IMR-90 (cell line): ENCODE results near the gene FMOD. TPM values are rescaled to one million over a fixed set of nuclear protein-coding genes. Genes with fewer than 3 reads are reported as not detected.

Experiments
- ATAC-seq: fragments of 200-7000 bp; cut with Tn5 transposase; 2 replicates; pipeline ENCODE4 v1.9.1; 2020; ENCODE audit warnings: low read depth, mild to moderate bottlenecking, moderate library complexity
- BruUV-seq: library from RNA; stranded (reverse); fragments of 400-500 nt; replicated peaks from 2 replicates; lab custom pipeline; 2021; lab: Mats Ljungman, UMichigan
- CTCF ChIA-PET: fragments of 300-600 bp; formaldehyde crosslinking; extraction: SDS; loops from one replicate; lab custom pipeline; 2021; ENCODE audit warnings: antibody characterized with exemption; lab: Yijun Ruan, JAX
- POLR2A ChIA-PET: fragments of 300-600 bp; sonication (Branson Sonifier 250); formaldehyde crosslinking; loops from one replicate; lab custom pipeline; 2022; ENCODE audit warnings: antibody characterized with exemption; ENCODE audit not compliant: unreplicated experiment; lab: Charles Lee
- DNase-seq: peaks from one replicate; pipeline ENCODE4 v3.0.0; 2013
- H2AFZ ChIP-seq: replicated peaks from 2 replicates; pipeline ENCODE3; 2013; ENCODE audit warnings: low read length, mild to moderate bottlenecking; ENCODE audit not compliant: poor library complexity
- H2AK5ac ChIP-seq: 2 replicates; pipeline ENCODE4 v1.6.1; 2013; ENCODE audit warnings: low read depth, low read length, inconsistent platforms
- H2AK9ac ChIP-seq: replicated peaks from 2 replicates; pipeline ENCODE3; 2013; ENCODE audit warnings: mild to moderate bottlenecking, low read depth, low read length, moderate library complexity; ENCODE audit not compliant: poor library complexity
- H2BK120ac ChIP-seq: 2 replicates; pipeline ENCODE4 v1.6.1; 2013; ENCODE audit warnings: low read depth, low read length, inconsistent platforms
- H2BK15ac ChIP-seq: 3 replicates; pipeline ENCODE4 v1.6.1; 2013; ENCODE audit warnings: low read depth, low read length, inconsistent platforms
- H2BK20ac ChIP-seq: 2 replicates; pipeline ENCODE4 v1.6.1; 2013; ENCODE audit warnings: low read depth, mild to moderate bottlenecking, inconsistent platforms, low read length, moderate library complexity
- H2BK5ac ChIP-seq: 2 replicates; pipeline ENCODE4 v1.6.1; 2013; ENCODE audit warnings: mild to moderate bottlenecking, low read depth, low read length, inconsistent platforms; ENCODE audit not compliant: poor library complexity, severe bottlenecking
- H3K14ac ChIP-seq: replicated peaks from 2 replicates; pipeline ENCODE4 v1.6.1; 2013; ENCODE audit warnings: low read depth, low read length, inconsistent platforms
- H3K18ac ChIP-seq: 2 replicates; pipeline ENCODE4 v1.6.1; 2013; ENCODE audit warnings: low read depth, low read length, control low read depth
- H3K23ac ChIP-seq: 2 replicates; pipeline ENCODE4 v1.6.1; 2013; ENCODE audit warnings: low read depth, low read length, inconsistent platforms
- H3K27ac ChIP-seq: 2 replicates; pipeline ENCODE4 v1.5.1; 2013; ENCODE audit warnings: mild to moderate bottlenecking, control low read depth, low read length; ENCODE audit not compliant: insufficient read depth
- H3K27me3 ChIP-seq: 2 replicates; pipeline ENCODE4 v1.6.1; 2013; ENCODE audit warnings: low read length; ENCODE audit not compliant: control insufficient read depth, insufficient read depth
- H3K36me3 ChIP-seq: 2 replicates; pipeline ENCODE4 v1.6.1; 2013; ENCODE audit warnings: low read length, mixed read lengths; ENCODE audit not compliant: control insufficient read depth, insufficient read depth
- H3K4ac ChIP-seq: 2 replicates; pipeline ENCODE4 v1.6.1; 2013; ENCODE audit warnings: low read depth, low read length, inconsistent platforms
- H3K4me1 ChIP-seq: 2 replicates; pipeline ENCODE4 v1.6.1; 2013; ENCODE audit warnings: low read length, mixed read lengths; ENCODE audit not compliant: control insufficient read depth, insufficient read depth
- H3K4me2 ChIP-seq: 2 replicates; pipeline ENCODE4 v1.6.1; 2013; ENCODE audit warnings: low read depth, mild to moderate bottlenecking, control low read depth, low read length, moderate library complexity
- H3K4me3 ChIP-seq: 2 replicates; pipeline ENCODE4 v1.5.1; 2013; ENCODE audit warnings: low read depth, mild to moderate bottlenecking, control low read depth, low read length, moderate library complexity; ENCODE audit not compliant: insufficient read depth
- H3K56ac ChIP-seq: 2 replicates; pipeline ENCODE4 v1.6.1; 2013; ENCODE audit warnings: low read length, inconsistent platforms; ENCODE audit not compliant: insufficient read depth; ENCODE audit errors: extremely low read depth
- H3K79me1 ChIP-seq, 2 experiments: 2 replicates each; pipeline ENCODE4 v1.6.1; 2013; ENCODE audit warnings: low read length in 2 of 2, inconsistent platforms in 1 of 2, low read depth in 1 of 2
- H3K9ac ChIP-seq: 2 replicates; pipeline ENCODE4 v1.6.1; 2013; ENCODE audit warnings: low read depth, low read length, control low read depth
- H3K9me1 ChIP-seq: 2 replicates; pipeline ENCODE4 v1.6.1; 2013; ENCODE audit warnings: low read length, inconsistent platforms; ENCODE audit not compliant: insufficient read depth
- H3K9me3 ChIP-seq: 2 replicates; pipeline ENCODE4 v1.6.1; 2013; ENCODE audit warnings: low read length; ENCODE audit not compliant: control insufficient read depth, insufficient read depth
- H4K20me1 ChIP-seq: 2 replicates; pipeline ENCODE4 v1.6.1; 2013; ENCODE audit warnings: low read length, inconsistent platforms; ENCODE audit not compliant: insufficient read depth
- H4K5ac ChIP-seq: 2 replicates; pipeline ENCODE4 v1.6.1; 2013; ENCODE audit warnings: mild to moderate bottlenecking, low read depth, low read length, control low read depth
- H4K8ac ChIP-seq, 2 experiments: 2 replicates each; pipeline ENCODE4 v1.6.1; 2013; ENCODE audit warnings: low read depth in 2 of 2, low read length in 2 of 2, control low read depth in 1 of 2, inconsistent platforms in 1 of 2
- H4K91ac ChIP-seq: 2 replicates; pipeline ENCODE4 v1.6.1; 2013; ENCODE audit warnings: low read depth, low read length, inconsistent platforms; ENCODE audit not compliant: insufficient read depth
- BHLHE40 ChIP-seq: fragments of 150-350 bp; IDR thresholded peaks from 2 replicates; pipeline ENCODE4 v1.6.1; 2016; ENCODE audit warnings: mild to moderate bottlenecking, low read depth, low read length
- CTCF ChIP-seq: conservative IDR thresholded peaks from 2 replicates; pipeline ENCODE4 v1.5.1; 2012; ENCODE audit warnings: mild to moderate bottlenecking, low read depth, low read length, improper control_type of control experiment
- ELK1 ChIP-seq: fragments of 150-350 bp; IDR thresholded peaks from 2 replicates; pipeline ENCODE4 v1.6.1; 2016; ENCODE audit warnings: low read depth, mild to moderate bottlenecking, low read length, moderate library complexity, borderline replicate concordance
- FOS ChIP-seq: fragments of 150-350 bp; IDR thresholded peaks from 2 replicates; pipeline ENCODE4 v1.6.1; 2016; ENCODE audit warnings: low read depth, low read length
- MAFK ChIP-seq: IDR thresholded peaks from 2 replicates; pipeline ENCODE4 v1.6.1; 2012; ENCODE audit warnings: low read depth, low read length, improper control_type of control experiment
- MAZ ChIP-seq: IDR thresholded peaks from 2 replicates; pipeline ENCODE4 v1.6.1; 2012; ENCODE audit warnings: low read depth, mild to moderate bottlenecking, low read length, improper control_type of control experiment, moderate library complexity, borderline replicate concordance
- MXI1 ChIP-seq: IDR thresholded peaks from 2 replicates; pipeline ENCODE4 v1.6.1; 2012; ENCODE audit warnings: low read depth, mild to moderate bottlenecking, low read length, moderate library complexity, borderline replicate concordance
- NFE2L2 ChIP-seq: fragments of 150-350 bp; IDR thresholded peaks from 2 replicates; pipeline ENCODE4 v1.6.1; 2016; ENCODE audit warnings: low read depth, mild to moderate bottlenecking, low read length
- POLR2A ChIP-seq: IDR thresholded peaks from 2 replicates; pipeline ENCODE4 v1.6.1; 2012; ENCODE audit warnings: mild to moderate bottlenecking, low read depth, low read length
- RAD21 ChIP-seq: IDR thresholded peaks from 2 replicates; pipeline ENCODE4 v1.6.1; 2012; ENCODE audit warnings: low read length, improper control_type of control experiment
- RCOR1 ChIP-seq: IDR thresholded peaks from 2 replicates; pipeline ENCODE4 v1.6.1; 2012; ENCODE audit warnings: mild to moderate bottlenecking, low read length, improper control_type of control experiment; ENCODE audit not compliant: insufficient replicate concordance
- RFX5 ChIP-seq: IDR thresholded peaks from 2 replicates; pipeline ENCODE4 v1.8.0; 2012; ENCODE audit warnings: low read depth, mild to moderate bottlenecking, low read length, moderate library complexity
- SMC3 ChIP-seq: fragments of 150-350 bp; IDR thresholded peaks from 2 replicates; pipeline ENCODE4 v1.6.1; 2016; ENCODE audit warnings: low read depth, mild to moderate bottlenecking, antibody characterized with exemption, low read length, moderate library complexity
- WGBS, 2 experiments: methylation state at CpG; one replicate each; pipeline versions ENCODE4 v1.1.5 to v1.1.7; 2013; ENCODE audit warnings: missing lambda C conversion rate in 2 of 2; ENCODE audit not compliant: insufficient read length in 1 of 2; ENCODE audit errors: extremely low coverage in 2 of 2; 5-methylcytosine and 5-hydroxymethylcytosine counted together
- dilution Hi-C: fragments of 300-500 bp; cut with HindIII; formaldehyde crosslinking; loops from one replicate; pipeline ENCODE4 v1.14.3; 2018; ENCODE audit warnings: low sequenced_read_pairs; ENCODE audit not compliant: unreplicated experiment
- in situ Hi-C: fragments of 300-500 bp; cut with MboI; formaldehyde crosslinking; loops from 3 replicates; pipeline ENCODE4 v1.14.3; 2019; ENCODE audit warnings: low sequenced_read_pairs, inconsistent platforms, mixed read lengths
- intact Hi-C: fragments of 100-400 bp; cut with micrococcal nuclease; formaldehyde crosslinking; loops from 2 replicates; pipeline ENCODE4 v1.10.0; 2022
- polyA plus RNA-seq, 3 experiments: library from polyadenylated mRNA; depleted of rRNA; stranded (reverse); fragments of >200 nt; gene quantifications; 2 replicates each; pipeline ENCODE4 v1.2.3, GENCODE V29; 2012; ENCODE audit warnings: low replicate concordance in 1 of 3
- total RNA-seq: library from RNA; depleted of rRNA; stranded (reverse); fragments of >200 nt; gene quantifications from 2 replicates; pipeline ENCODE4 v1.2.3, GENCODE V29; 2012
- TF ChIP-seq, protein P1 (sequence below): fragments of 150-350 bp; IDR thresholded peaks from 2 replicates; pipeline ENCODE4 v1.6.1; 2017; ENCODE audit warnings: mild to moderate bottlenecking, antibody characterized with exemption, low read length, low read depth

Gene FMOD
- total and polyA plus RNA-seq, 2 of the 4 experiments (the other 2 are of a cell fraction): 0.18 to 2.7 TPM

DNA sequence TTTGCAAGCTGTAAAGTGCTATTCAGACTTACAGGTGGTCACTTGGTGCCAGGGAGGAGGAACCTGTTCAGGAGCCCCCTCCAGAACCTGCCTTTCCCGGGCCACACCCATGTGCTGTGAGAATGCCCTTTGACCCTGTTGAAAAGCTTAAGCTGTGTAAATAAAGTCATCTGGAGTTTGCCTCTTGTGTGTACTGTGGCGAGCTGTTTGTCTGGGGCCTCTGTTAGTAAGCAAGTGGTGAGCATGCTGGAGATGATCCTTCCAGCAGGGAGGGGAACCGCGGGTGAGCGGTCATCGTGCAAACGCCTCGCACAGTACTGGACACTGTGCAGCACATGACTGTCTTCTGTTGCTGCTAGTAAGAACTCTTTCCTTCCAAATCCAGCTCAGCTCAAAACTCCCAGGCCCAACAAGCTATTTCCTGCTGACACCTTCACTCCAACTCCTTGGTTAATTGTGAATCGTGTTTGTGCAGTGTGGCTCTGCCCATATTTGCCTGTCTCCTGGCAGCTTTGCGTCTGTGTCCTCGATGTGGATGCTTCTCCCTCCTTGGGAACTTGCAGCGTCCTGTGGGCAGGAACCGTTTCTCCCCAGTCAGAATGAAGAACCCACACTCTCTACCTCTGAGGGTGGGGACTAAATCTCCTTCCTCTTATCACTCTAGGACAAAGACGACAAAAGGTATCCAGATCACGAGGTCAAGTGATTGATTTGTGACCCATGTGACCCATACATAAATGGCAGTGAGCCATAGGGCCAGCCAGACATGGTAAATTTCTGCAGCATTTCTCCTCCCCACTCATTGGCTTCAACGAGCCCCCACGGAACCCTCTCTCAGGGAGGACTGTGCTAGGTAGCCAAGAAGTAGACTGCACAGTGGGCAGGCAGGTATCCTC, 59.5 kb downstream of the FMOD start:
- Histone ChIP-seq H3K14ac (no peak overlapping the region), H2AK9ac (no peak overlapping the region), H3K4ac (no peak overlapping the region), H3K9me3 (no peaks in the 10 kb centered on the region), H3K79me1 (no peaks in the 10 kb centered on the region), H4K91ac (no peak overlapping the region), H4K20me1 (no peaks in the 10 kb centered on the region), H3K36me3 (no peaks in the 10 kb centered on the region), H3K23ac (no peak overlapping the region; the same call in 1 of the 2 replicates), H3K27me3 (peaks cover 29% of the 10 kb centered on the region), H3K4me2 (no peak overlapping the region), H3K27ac (no peak overlapping the region), H2BK5ac (no peak overlapping the region), H3K9me1 (0 out of 2 replicates have a peak, but pooled peaks cover 4% of the 10 kb centered on the region), H3K9ac (no peak overlapping the region), H2AFZ (peak overlapping the region; percentile 4), H3K4me3 (no peak overlapping the region), H4K5ac (no peak overlapping the region), H2AK5ac (no peak overlapping the region), H3K4me1 (peaks cover 11% of the 10 kb centered on the region; the same call in 1 of the 2 replicates), H2BK15ac (no peak overlapping the region), H3K56ac (no peak overlapping the region), H2BK120ac (no peak overlapping the region), H3K18ac (no peak overlapping the region; the same call in 1 of the 2 replicates), H4K8ac (no peak overlapping the region), H2BK20ac (no peak overlapping the region)
- ChIA-PET POLR2A (no interaction called here), CTCF (interaction anchor here (0.9 to 1.2 kb wide), 2 partner anchors 23 to 24 kb away, joined by 3 read pairs; no protein-coding TSS in a partner anchor)
- DNase-seq (no peak), ATAC-seq (no peak)
- dilution Hi-C loops: no loop called here
- intact Hi-C loops: no loop called here
- no CpG with 5 or more reads among the region's 17 CpGs for WGBS, 2 experiments
- BruUV-seq: no TSS peak
- in situ Hi-C loops: no loop called here
- TF ChIP-seq ELK1: no peak
- TF ChIP-seq MXI1: no peak
- TF ChIP-seq BHLHE40: no peak
- TF ChIP-seq POLR2A: no peak
- no peak for TF ChIP-seq NFE2L2
- TF ChIP-seq SMC3: no peak
- no peak for TF ChIP-seq MAZ
- no peak for TF ChIP-seq RAD21
- TF ChIP-seq FOS: no peak
- no peak for TF ChIP-seq RFX5
- no peak for TF ChIP-seq CTCF
- TF ChIP-seq, protein P1, sequence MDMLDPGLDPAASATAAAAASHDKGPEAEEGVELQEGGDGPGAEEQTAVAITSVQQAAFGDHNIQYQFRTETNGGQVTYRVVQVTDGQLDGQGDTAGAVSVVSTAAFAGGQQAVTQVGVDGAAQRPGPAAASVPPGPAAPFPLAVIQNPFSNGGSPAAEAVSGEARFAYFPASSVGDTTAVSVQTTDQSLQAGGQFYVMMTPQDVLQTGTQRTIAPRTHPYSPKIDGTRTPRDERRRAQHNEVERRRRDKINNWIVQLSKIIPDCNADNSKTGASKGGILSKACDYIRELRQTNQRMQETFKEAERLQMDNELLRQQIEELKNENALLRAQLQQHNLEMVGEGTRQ: no peak
- no peak for TF ChIP-seq MAFK
- no peak for TF ChIP-seq RCOR1
